ENCODE results near the gene SHISA6.
"Not testable (repeated sequence)": the region's sequence is repeated elsewhere in the genome, so short reads cannot be mapped to it uniquely, and the experiment has no call there.

SHISA6 gene

DNA sequence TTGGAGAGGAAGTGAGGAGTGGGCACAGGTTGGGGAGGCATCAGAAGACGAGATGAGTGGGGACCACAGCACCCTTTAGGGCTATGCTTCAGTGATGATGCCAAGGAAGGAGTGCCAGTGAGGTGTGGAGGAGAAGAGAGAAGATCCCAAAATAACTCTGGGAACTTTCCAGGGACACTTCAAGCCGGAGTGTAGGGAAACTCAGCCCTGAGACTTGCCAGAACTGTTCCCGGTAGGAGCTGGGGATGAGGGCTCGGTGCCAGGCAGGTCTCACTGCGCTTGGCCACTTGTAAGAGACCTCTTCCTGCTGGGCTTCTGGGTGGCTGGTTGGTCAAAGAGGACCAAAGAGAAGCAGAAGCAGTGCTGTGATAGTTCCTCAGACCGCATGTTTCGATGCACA is 63.6 kb downstream of the SHISA6 start:
- DNase-seq = no peak

GRCh38 chr17:11305524-11305923 is 64.5 kb downstream of the SHISA6 start:
- no peak for DNase-seq

- DNase-seq = no peak
Observed at GRCh38 chr17:11308531-11308930, 67.5 kb downstream of the SHISA6 start.

- DNase-seq = no peak
Observed at GRCh38 chr17:11309033-11309432, 68.0 kb downstream of the SHISA6 start.

DNA sequence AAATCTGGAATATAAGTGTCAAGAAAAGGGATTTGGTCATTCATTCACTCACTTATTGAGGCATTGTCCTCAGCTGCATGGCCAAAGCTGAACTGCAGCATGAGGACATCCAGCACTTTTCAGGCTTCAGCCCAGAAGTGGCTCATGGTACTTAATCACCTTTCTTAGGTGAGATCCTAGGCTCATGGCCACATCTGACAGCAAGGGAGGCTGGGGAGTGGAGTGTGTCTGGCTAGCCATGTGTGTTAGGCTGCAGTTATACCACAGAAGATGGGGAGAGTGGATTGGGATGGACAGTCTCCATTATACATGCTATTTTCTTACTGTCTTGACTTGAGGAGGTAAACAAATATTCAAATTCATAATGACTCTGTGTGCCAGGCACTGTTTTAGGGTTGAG is 68.8 kb downstream of the SHISA6 start:
- DNase-seq = no peak

DNA sequence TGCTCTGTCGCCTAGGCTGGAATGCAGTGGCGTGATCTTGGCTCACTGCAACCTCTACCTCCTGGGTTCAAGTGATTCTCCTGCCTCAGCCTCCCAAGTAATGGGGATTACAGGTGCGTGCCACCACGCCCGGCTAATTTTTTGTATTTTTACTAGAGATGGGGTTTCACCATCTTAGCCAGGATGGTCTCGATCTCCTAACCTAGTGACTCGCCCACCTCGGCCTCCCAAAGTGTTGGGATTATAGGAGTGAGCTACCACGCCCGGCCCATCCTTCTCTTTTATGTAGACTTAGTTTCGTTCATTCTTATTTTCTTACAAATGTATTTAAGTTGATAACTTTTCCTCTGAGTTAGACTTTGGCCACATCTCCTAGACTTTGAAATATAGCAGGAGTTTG is 75.4 kb downstream of the SHISA6 start:
- not testable (repeated sequence) for DNase-seq

- DNase-seq = no peak
Observed at GRCh38 chr17:11318207-11318606, 77.2 kb downstream of the SHISA6 start.

DNA sequence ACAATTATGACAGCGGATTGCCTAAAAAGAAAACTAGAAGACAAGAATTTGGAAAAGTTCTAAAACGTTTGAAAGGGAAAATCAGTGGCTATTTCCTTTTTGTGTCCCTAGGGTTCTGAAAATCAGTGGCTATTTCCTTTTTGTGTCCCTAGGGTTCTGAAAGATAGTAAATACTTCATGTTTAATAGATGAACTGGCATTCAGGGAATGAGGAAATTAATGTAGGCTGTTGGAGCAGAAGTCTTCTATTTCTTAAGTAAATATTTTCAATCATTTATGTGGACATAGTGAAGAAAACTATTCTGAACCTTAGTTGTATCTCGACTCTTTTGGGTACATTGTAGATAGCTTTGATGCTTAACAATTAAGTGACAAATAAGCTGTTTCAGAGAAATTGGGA is 78.9 kb downstream of the SHISA6 start:
- DNase-seq = no peak

DNA sequence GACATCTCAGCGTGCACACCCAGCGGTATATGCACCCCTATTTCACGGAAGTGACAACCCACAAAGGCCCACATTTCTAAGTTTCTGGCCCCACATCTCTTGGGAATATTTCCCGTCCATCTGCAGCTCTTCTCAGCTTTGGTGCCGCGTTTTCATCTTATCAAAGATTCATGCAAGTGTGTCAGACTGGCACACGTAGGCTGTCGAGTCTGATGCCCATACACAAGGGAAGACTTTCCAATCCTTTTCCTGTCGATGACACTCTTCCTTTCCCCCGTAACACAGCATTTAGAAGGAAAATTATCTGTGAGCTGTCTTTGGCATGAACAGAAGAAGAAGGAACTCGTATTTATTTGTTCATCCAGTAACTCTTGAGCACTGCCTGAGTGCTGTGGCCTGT is 83.0 kb downstream of the SHISA6 start:
- no peak for DNase-seq

- DNase-seq = no peak
Observed at GRCh38 chr17:11324846-11325420, 83.9 kb downstream of the SHISA6 start.

GRCh38 chr17:11326492-11326891 is 85.5 kb downstream of the SHISA6 start:
- no peak for DNase-seq

- DNase-seq = no peak
Observed at GRCh38 chr17:11328770-11329169, 87.8 kb downstream of the SHISA6 start.

GRCh38 chr17:11330006-11330405 is 89.0 kb downstream of the SHISA6 start:
- no peak for DNase-seq

DNA sequence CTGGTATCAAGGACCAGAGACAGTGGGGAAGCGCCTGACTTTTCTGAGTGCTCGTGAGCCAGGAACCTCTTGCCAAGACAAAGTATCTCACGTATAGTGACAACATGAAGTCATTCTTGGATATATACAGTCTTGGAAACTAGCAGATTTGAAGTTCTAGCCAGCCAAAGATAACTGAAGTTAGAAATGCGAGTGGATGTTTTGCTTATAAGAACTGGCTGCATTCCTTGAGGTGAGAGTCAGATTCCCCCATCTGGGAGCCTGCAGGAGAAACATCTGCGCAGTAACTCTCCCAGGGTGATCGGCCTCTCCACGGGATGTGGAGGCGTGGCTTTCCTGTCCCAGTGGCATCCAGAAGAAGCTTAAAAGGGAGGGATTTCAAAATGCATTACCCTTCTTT is 89.8 kb downstream of the SHISA6 start:
- no peak for DNase-seq

DNA sequence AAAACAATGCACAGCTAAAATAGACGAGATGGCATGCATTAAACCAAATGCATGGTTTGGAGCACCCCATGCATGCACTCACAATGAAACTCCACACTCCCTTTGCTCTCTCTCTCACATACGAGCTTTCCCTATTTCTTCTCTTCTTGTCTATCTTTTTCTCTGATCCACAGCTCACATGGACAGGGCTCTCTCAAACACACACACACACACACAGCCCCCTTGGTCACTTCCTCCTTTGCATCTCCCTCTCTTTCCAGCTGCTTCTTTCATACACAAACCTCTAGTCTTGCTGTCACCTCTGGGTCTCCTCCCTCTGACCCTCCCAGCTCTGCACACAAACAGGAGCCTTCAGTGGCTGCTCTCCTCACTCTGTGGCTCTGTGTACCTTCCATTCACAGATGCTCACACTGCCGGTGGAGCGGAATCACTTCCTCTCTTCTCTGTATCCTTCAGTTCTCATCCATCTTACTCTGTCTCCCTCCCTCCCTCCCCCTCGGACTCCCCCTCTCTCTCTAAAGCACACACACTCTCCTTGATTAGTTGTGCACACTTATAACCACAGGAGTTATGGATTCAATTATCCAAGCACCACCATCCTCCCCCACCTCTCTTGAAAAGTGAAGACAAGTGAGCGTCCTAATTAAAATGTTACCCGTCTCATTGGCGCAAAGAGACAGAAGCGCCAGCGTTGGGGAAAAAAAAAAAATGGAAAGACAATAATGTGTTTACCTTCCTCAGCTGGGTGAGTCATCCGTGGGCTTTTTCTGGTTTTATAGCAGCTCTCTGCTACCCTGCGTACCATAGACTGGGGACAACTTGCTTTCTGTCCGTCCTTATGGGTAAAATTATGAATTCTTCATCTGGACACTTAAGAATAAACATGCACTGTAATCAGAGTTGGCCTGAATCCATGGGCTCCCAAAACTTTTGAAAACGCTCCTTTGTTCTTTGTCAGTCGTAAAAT is 90.8 kb downstream of the SHISA6 start:
- no peak for DNase-seq

GRCh38 chr17:11332706-11333105 is 91.7 kb downstream of the SHISA6 start:
- DNase-seq = no peak

GRCh38 chr17:11334493-11334892 is 93.5 kb downstream of the SHISA6 start:
- DNase-seq = no peak

GRCh38 chr17:11336290-11336689 is 95.3 kb downstream of the SHISA6 start:
- no peak for DNase-seq

- DNase-seq = no peak
Observed at GRCh38 chr17:11340803-11341202, 99.8 kb downstream of the SHISA6 start.

DNA sequence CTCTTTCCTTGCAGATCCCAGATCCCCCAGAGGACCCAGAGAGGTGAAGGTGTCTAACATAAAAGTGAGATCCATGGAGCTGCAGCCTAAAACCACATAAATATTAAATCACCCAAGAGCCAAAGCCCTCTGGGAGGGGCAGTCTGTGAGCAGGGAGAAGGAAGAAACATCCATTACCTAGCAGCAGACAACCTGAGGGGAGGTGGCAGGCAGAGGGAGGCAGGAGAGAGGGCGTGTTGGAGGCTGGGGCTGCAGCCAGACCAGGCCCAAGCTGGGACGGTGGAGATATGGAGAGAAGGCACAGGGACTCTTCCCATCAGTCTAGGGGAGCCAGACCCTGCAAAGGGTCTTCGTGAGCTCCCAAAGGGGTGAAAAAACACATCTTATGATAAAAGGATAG is 101.1 kb downstream of the SHISA6 start:
- DNase-seq = no peak

GRCh38 chr17:11349106-11349505 is 108.1 kb downstream of the SHISA6 start:
- DNase-seq = no peak

GRCh38 chr17:11351479-11351878 is 110.5 kb downstream of the SHISA6 start:
- no peak for DNase-seq

- no peak for DNase-seq
Observed at GRCh38 chr17:11353601-11354000, 112.6 kb downstream of the SHISA6 start.

- DNase-seq = no peak
Observed at GRCh38 chr17:11356371-11356770, 115.4 kb downstream of the SHISA6 start.
